DLD1 (cell line): Measurements from ENCODE around the gene KPNA6.

ENCODE experiments used
- in situ Hi-C: cut with HindIII; loops from 2 replicates; pipeline ENCODE4 v1.10.0; 2017; ENCODE audit warnings: low sequenced_read_pairs

KPNA6 gene

GRCh38 chr1:32186077-32186476 lies 78.2 kb downstream of the KPNA6 start:
- in situ Hi-C loops = no loop called here

GRCh38 chr1:32186491-32186890 lies 78.6 kb downstream of the KPNA6 start:
- in situ Hi-C loops = no loop called here

GRCh38 chr1:32187850-32188249 lies 80.0 kb downstream of the KPNA6 start:
- in situ Hi-C loops = no loop called here

- in situ Hi-C loops = no loop called here
These were observed 84.5 kb downstream of the KPNA6 start for GRCh38 chr1:32192220-32192948.

DNA sequence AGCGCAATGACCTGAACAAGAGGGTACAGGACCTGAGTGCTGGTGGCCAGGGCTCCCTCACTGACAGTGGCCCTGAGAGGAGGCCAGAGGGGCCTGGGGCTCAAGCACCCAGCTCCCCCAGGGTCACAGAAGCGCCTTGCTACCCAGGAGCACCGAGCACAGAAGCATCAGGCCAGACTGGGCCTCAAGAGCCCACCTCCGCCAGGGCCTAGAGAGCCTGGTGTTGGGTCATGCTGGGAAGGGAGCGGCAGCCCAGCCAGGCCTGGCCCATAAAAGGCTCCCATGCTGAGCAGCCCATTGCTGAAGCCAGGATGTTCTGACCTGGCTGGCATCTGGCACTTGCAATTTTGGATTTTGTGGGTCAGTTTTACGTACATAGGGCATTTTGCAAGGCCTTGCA lies 87.1 kb downstream of the KPNA6 start:
- in situ Hi-C loops = no loop called here

DNA sequence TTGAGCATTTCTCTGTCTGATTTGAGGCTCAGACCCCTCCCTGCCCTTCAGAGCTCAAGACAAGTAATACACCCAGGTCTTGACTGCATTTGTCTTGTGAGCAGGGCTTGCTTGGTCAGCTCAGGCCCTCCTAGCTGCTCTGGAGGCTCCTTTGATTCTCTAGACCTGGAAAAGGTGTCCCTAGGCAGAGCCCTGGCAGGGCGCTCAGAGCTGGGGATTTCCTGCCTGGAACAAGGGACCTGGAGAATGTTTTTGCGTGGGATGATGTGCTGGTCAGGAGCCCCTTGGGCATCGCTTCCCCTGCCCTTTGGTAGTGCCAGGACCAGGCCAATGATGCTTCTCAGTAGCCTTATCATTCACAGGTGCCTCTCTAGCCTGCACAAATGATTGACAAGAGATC lies 87.7 kb downstream of the KPNA6 start:
- in situ Hi-C loops = no loop called here

DNA sequence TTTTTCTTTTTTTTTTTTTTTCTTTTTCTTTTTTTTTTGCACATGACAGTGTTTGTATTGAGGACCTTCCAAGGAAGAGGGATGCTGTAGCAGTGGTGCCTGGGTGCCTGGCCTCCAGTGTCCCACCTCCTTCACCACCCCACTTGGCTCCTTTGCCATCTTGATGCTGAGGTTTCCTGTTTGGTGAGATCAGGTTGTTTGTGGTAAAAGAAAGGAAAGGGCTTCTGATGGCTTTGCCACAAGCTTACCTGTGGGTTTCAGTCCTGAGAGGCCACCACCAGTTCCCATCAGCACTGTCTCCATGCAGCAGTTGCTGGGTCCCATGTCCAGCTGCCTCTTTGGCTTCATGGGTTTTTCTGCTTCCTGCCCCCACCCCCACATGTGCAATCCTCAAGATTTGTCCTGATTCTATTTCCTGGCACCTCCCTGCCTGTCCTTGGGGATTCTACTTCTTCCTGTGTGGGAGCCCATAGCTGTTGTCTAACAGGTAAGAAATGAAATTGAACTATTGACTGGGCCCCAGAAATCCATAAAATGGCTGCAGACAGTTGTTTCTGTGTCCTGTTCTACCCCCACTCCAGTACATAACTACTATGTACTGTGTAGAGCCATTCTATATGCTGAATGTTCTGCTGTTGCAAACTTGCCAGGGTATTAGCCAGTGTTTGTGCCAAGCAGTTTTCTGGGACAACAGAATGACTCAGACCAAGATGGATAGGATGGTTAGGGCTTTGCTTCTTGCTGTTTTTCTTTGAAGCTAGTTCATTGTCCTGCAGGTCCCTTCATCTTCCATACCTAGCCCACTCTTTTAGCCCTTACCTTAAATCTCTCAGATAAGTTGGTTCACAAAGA lies 88.3 kb downstream of the KPNA6 start:
- in situ Hi-C loops = no loop called here

GRCh38 chr1:32197074-32197473 lies 89.2 kb downstream of the KPNA6 start:
- in situ Hi-C loops = no loop called here

DNA sequence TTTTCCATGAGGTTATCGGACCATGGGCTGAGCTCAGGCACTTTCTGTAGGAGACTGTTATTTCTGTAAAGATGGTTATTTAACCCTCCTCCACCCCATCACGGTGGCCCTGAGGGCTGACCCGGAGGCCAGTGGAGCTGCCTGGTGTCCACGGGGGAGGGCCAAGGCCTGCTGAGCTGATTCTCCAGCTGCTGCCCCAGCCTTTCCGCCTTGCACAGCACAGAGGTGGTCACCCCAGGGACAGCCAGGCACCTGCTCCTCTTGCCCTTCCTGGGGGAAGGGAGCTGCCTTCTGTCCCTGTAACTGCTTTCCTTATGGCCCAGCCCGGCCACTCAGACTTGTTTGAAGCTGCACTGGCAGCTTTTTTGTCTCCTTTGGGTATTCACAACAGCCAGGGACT lies 90.0 kb downstream of the KPNA6 start:
- in situ Hi-C loops = no loop called here

- in situ Hi-C loops = no loop called here
These were observed 90.6 kb downstream of the KPNA6 start for GRCh38 chr1:32198237-32199042.

- in situ Hi-C loops = no loop called here
These were observed 91.3 kb downstream of the KPNA6 start for GRCh38 chr1:32199043-32199716.

DNA sequence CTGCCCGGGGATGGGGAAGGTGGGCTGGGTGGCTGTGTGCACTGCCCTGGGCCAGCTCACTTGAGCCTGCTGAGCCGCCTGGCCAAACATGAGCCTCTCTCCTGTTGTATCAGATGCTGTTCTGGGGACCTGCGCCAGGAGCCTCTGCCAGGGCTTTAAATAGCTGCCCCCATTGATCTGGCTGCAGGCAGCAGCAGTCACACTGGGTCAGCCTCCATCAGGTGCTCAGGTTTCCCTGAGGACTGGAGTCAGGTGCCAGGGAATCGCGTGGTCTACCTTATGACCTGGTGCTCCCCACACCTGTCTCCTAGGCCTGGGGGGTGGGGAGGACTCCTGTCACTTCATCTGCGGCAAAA lies 91.8 kb downstream of the KPNA6 start:
- in situ Hi-C loops = no loop called here

DNA sequence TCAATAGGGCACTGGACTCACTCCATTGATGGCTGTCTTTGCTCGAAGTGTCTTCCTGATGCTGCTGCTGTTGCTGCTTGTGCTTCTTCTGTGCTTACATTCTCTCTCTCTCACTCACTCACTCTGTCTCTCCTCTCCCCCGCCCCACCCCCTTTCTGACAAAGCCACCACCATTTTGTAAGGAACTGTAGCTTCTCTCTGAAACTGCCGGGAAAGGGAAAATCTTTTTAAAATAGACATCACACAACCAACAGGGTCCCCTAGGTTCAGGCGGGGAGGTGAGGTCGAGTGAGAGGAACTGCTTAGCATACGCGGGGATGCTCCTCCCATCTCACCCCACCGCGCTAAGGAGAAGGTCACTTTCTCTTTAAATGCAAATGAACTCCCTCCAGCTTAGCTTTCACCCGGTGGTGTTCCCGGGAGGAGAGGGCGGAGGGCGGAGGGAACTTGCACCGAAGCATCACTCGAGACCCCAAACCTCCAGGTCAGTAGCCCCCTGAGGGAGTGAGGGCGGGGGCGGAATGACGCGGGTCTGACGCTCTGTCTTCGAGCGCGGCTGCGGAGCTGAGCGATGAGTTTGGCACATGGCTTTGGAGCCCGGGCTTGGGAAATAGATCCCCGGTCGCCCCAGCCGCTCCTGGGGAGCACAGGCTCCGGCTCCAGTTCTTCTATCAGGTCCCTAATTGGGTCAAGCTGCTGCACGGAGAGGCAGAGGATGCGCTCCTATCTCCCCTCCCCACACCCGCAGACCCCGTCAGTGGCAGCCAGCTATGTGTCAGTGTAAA lies 92.6 kb downstream of the KPNA6 start, which contains the start of gene CCDC28B:
Gene CCDC28B (plus strand): TSS at position 370 of the 785 bp plus-strand sequence. CDS start 1,341 bp downstream, outside the sequence.
- in situ Hi-C loops = no loop called here

- in situ Hi-C loops = no loop called here
These were observed 93.4 kb downstream of the KPNA6 start for GRCh38 chr1:32201011-32201855.

DNA sequence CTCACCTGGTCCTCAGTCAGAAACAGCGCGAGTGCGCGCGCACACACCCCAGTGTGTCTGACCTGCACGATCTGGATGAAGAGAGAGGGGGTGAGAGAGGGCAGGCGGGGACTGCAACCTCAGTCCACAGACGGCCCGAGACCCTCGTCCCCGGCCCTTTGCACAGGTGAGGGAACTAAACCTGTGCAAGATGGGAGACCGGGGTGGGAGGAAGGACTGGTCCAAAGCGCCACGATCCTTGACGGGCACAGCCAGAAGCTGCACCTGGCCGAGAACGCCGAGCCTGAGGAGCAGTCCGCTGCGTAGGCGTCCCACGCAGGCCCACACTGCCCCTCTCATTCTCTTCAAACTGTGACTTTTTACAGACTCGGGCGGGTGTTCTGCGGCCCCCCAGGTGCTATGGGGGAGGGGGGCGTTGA lies 97.1 kb downstream of the KPNA6 start:
- in situ Hi-C loops = no loop called here

GRCh38 chr1:32205401-32206370 lies 97.8 kb downstream of the KPNA6 start, which contains the start of gene IQCC:
TSS of gene IQCC (plus strand) at chr1:32205671. CDS start at chr1:32205682, 11 bp downstream.
- in situ Hi-C loops = no loop called here

DNA sequence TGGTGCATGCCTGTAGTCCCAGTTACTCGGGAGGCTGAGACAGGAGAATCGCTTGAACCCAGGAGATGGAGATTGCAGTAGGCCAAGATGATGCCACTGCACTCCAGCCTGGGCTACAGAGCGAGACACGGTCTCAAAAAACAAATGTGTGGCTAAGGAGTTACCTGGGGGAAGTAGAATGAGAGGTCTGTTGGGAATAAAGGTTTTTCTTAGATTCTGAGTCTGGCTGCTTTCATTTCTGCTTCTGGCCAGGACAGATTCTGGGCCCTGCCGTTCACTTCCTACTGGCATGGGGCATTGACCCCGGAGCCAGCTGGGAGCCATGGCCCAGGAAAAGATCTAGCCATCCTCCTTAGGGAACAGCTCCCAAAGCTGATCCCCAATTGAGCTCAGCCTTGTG lies 100.6 kb downstream of the KPNA6 start:
- in situ Hi-C loops = no loop called here

GRCh38 chr1:32208891-32209328 lies 101.1 kb downstream of the KPNA6 start, which contains the start of gene DCDC2B:
TSS of gene DCDC2B (plus strand) at chr1:32209089. CDS start at chr1:32209094, 5 bp downstream.
- in situ Hi-C loops = no loop called here
